GM23338 (cell line): ENCODE data around the gene EGFL7. TPM values are rescaled to one million over a fixed set of nuclear protein-coding genes. Genes with fewer than 3 reads are reported as not detected.

Experiments
- ATAC-seq: fragments of 200-7000 bp; cut with Tn5 transposase; 3 replicates; pipeline ENCODE4 v1.9.1; 2020
- DNase-seq: peaks from one replicate; pipeline ENCODE4 v3.0.0-alpha.2; 2015; ENCODE audit warnings: low spot score
- H2AFZ ChIP-seq: fragments of 200-600 bp; sonication (generic); 2 replicates; pipeline ENCODE4 v1.8.0; 2016; ENCODE audit warnings: antibody characterized with exemption, mild to moderate bottlenecking, moderate library complexity
- H3F3A ChIP-seq: fragments of 200-600 bp; sonication (generic); replicated peaks from 2 replicates; pipeline ENCODE4 v1.8.0; 2017; ENCODE audit warnings: antibody characterized with exemption, mixed run types, low read depth
- H3K27ac ChIP-seq: fragments of 200-600 bp; sonication (generic); 2 replicates; pipeline ENCODE4 v1.6.1; 2016; ENCODE audit warnings: low read depth
- H3K27me3 ChIP-seq: fragments of 200-600 bp; sonication (generic); 2 replicates; pipeline ENCODE4 v1.8.0; 2016; ENCODE audit warnings: mild to moderate bottlenecking, mixed run types, moderate library complexity; ENCODE audit not compliant: insufficient read depth
- H3K36me3 ChIP-seq: fragments of 200-600 bp; sonication (generic); 2 replicates; pipeline ENCODE4 v1.8.0; 2016; ENCODE audit warnings: mild to moderate bottlenecking; ENCODE audit not compliant: insufficient read depth
- H3K4me1 ChIP-seq: fragments of 200-600 bp; sonication (generic); 2 replicates; pipeline ENCODE4 v1.8.0; 2016; ENCODE audit warnings: mild to moderate bottlenecking, moderate library complexity; ENCODE audit not compliant: insufficient read depth
- H3K4me2 ChIP-seq: fragments of 200-600 bp; sonication (generic); 2 replicates; pipeline ENCODE4 v1.7.1; 2017; ENCODE audit warnings: mixed run types
- H3K4me3 ChIP-seq: fragments of 200-600 bp; sonication (generic); 2 replicates; pipeline ENCODE4 v1.6.1; 2016; ENCODE audit warnings: mixed run types
- H3K79me2 ChIP-seq: fragments of 200-600 bp; sonication (generic); replicated peaks from 2 replicates; pipeline ENCODE4 v1.8.0; 2017; ENCODE audit warnings: mild to moderate bottlenecking; ENCODE audit not compliant: insufficient read depth
- H3K9me2 ChIP-seq: fragments of 200-600 bp; sonication (generic); 2 replicates; pipeline ENCODE4 v1.8.0; 2017; ENCODE audit not compliant: insufficient read depth
- H4K20me1 ChIP-seq: fragments of 200-600 bp; sonication (generic); replicated peaks from 2 replicates; pipeline ENCODE4 v1.8.0; 2017; ENCODE audit warnings: mild to moderate bottlenecking; ENCODE audit not compliant: insufficient read depth
- H3K27ac Mint-ChIP-seq: 2 replicates; pipeline ENCODE4 v1.8.0; 2020; ENCODE audit warnings: inconsistent platforms, mild to moderate bottlenecking, moderate library complexity, mixed read lengths
- H3K27me3 Mint-ChIP-seq: 3 replicates; pipeline ENCODE4 v1.8.0; 2022; ENCODE audit warnings: low read depth, mild to moderate bottlenecking, moderate library complexity, mixed read lengths, inconsistent platforms; ENCODE audit not compliant: insufficient read depth, poor library complexity
- H3K36me3 Mint-ChIP-seq: 3 replicates; pipeline ENCODE4 v1.8.0; 2021; ENCODE audit warnings: low read depth, mild to moderate bottlenecking, inconsistent platforms, moderate library complexity, mixed read lengths
- H3K4me1 Mint-ChIP-seq: 3 replicates; pipeline ENCODE4 v1.8.0; 2020; ENCODE audit warnings: mild to moderate bottlenecking, inconsistent platforms, mixed read lengths
- H3K4me3 Mint-ChIP-seq: 3 replicates; pipeline ENCODE4 v1.8.0; 2021; ENCODE audit warnings: moderate library complexity, mild to moderate bottlenecking, inconsistent platforms, mixed read lengths
- H3K9me3 Mint-ChIP-seq: 3 replicates; pipeline ENCODE4 v1.8.0; 2020; ENCODE audit warnings: moderate library complexity, mild to moderate bottlenecking, inconsistent platforms, mixed read lengths
- CREB1 ChIP-seq: fragments of 250-450 bp; sonication (Bioruptor Pico); IDR thresholded peaks from 2 replicates; pipeline ENCODE4 v1.5.0; 2020; ENCODE audit warnings: low read depth, mild to moderate bottlenecking, moderate library complexity
- POLR2AphosphoS5 ChIP-seq: IDR thresholded peaks from 2 replicates; pipeline ENCODE4 v1.6.1; 2016; ENCODE audit warnings: antibody characterized with exemption, low read depth
- ZNF331 ChIP-seq: fragments of 250-450 bp; sonication (Bioruptor Pico); IDR thresholded peaks from 2 replicates; pipeline ENCODE4 v1.5.0; 2020; ENCODE audit warnings: low read depth, mild to moderate bottlenecking, moderate library complexity
- polyA plus RNA-seq: library from polyadenylated mRNA; unstranded; fragments of >200 nt; fragmentation: Nextera tagmentation; extraction: Ambion mirVana; gene quantifications from 2 replicates; pipeline ENCODE4 v1.2.1, GENCODE V29; 2016
- total RNA-seq: library from RNA; depleted of rRNA; stranded (reverse); fragments of >200 nt; shearing (Covaris generic); gene quantifications from 2 replicates; pipeline ENCODE4 v1.2.3, GENCODE V29; 2014
- TF ChIP-seq, protein P1 (sequence below): IDR thresholded peaks from 2 replicates; pipeline ENCODE4 v1.6.1; 2016; ENCODE audit warnings: antibody characterized with exemption
- TF ChIP-seq, protein P2 (sequence below), 2 experiments: fragments of 200-600 bp in 1 of 2; sonication (generic) in 1 of 2; conservative IDR thresholded peaks; 2 replicates each; pipeline versions ENCODE4 v1.5.1 to v1.6.1; 2016 to 2017; ENCODE audit warnings: antibody characterized with exemption in 2 of 2, low read depth in 2 of 2, mild to moderate bottlenecking in 2 of 2, moderate library complexity in 1 of 2
- TF ChIP-seq, protein P3 (sequence below): IDR thresholded peaks from one replicate; pipeline ENCODE4 v1.6.1; 2018; ENCODE audit warnings: antibody characterized with exemption; ENCODE audit not compliant: unreplicated experiment

The EGFL7 gene
- total and polyA plus RNA-seq, 2 experiments from 2014 or later = 44.4 to 60.8 TPM

DNA sequence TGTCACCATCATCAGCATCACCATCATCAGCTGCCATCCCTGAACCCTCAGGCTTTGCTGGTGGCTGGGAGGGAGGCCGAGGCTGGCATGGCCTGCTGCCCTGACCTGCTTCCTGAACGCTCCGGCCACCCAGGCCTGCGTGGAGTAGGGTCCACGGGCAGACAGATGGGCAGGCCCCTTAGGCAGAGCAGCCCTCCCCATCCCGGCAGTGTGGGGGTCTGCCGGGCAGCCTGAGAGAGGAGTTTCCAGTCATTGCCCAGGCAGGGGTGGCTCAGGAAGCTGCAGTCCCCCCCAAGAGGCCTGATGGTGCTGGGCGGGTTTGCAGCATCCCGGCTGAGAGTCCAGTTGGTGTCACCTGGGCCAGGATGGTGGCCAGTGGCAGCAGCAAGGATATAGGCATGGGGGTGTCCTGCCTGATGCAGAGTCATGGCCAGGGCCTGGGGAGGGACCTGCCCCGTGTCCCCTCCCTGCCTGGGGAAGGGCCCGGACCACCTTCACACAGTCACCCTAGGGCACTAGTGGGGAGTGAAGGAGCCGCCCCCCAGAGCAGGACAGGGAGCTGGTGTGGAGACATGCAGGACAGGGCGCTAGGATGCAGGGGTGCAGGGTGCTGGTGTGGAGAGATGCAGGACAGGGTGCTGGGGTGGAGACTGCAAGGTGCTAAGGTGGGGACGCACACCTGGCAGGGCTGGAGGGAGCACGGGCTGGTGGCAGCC is 7.7 kb upstream of the EGFL7 start:
- Histone ChIP-seq H3K9me2 (no peaks in the 10 kb centered on the region), H3K36me3 (no peaks in the 10 kb centered on the region), H3F3A (no peaks in the 10 kb centered on the region), H3K4me2 (no peak overlapping the region), H2AFZ (no peak overlapping the region), H3K27ac (no peak overlapping the region), H3K4me3 (no peak overlapping the region), H3K4me1 (no peaks in the 10 kb centered on the region), H3K79me2 (no peaks in the 10 kb centered on the region), H4K20me1 (no peaks in the 10 kb centered on the region), H3K27me3 (no peaks in the 10 kb centered on the region)
- H3K4me1 Mint-ChIP-seq = peaks cover 3% of the 10 kb centered on the region; the same call in 2 of the 3 replicates
- TF ChIP-seq, protein P1, sequence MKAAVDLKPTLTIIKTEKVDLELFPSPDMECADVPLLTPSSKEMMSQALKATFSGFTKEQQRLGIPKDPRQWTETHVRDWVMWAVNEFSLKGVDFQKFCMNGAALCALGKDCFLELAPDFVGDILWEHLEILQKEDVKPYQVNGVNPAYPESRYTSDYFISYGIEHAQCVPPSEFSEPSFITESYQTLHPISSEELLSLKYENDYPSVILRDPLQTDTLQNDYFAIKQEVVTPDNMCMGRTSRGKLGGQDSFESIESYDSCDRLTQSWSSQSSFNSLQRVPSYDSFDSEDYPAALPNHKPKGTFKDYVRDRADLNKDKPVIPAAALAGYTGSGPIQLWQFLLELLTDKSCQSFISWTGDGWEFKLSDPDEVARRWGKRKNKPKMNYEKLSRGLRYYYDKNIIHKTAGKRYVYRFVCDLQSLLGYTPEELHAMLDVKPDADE = no peak
- TF ChIP-seq, protein P2, sequence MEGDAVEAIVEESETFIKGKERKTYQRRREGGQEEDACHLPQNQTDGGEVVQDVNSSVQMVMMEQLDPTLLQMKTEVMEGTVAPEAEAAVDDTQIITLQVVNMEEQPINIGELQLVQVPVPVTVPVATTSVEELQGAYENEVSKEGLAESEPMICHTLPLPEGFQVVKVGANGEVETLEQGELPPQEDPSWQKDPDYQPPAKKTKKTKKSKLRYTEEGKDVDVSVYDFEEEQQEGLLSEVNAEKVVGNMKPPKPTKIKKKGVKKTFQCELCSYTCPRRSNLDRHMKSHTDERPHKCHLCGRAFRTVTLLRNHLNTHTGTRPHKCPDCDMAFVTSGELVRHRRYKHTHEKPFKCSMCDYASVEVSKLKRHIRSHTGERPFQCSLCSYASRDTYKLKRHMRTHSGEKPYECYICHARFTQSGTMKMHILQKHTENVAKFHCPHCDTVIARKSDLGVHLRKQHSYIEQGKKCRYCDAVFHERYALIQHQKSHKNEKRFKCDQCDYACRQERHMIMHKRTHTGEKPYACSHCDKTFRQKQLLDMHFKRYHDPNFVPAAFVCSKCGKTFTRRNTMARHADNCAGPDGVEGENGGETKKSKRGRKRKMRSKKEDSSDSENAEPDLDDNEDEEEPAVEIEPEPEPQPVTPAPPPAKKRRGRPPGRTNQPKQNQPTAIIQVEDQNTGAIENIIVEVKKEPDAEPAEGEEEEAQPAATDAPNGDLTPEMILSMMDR (conservative IDR thresholded peaks at IDR 0.05; ENCODE audit: low read depth in 2 of 2) = no peak
- no peak for TF ChIP-seq POLR2AphosphoS5
- TF ChIP-seq, protein P3, sequence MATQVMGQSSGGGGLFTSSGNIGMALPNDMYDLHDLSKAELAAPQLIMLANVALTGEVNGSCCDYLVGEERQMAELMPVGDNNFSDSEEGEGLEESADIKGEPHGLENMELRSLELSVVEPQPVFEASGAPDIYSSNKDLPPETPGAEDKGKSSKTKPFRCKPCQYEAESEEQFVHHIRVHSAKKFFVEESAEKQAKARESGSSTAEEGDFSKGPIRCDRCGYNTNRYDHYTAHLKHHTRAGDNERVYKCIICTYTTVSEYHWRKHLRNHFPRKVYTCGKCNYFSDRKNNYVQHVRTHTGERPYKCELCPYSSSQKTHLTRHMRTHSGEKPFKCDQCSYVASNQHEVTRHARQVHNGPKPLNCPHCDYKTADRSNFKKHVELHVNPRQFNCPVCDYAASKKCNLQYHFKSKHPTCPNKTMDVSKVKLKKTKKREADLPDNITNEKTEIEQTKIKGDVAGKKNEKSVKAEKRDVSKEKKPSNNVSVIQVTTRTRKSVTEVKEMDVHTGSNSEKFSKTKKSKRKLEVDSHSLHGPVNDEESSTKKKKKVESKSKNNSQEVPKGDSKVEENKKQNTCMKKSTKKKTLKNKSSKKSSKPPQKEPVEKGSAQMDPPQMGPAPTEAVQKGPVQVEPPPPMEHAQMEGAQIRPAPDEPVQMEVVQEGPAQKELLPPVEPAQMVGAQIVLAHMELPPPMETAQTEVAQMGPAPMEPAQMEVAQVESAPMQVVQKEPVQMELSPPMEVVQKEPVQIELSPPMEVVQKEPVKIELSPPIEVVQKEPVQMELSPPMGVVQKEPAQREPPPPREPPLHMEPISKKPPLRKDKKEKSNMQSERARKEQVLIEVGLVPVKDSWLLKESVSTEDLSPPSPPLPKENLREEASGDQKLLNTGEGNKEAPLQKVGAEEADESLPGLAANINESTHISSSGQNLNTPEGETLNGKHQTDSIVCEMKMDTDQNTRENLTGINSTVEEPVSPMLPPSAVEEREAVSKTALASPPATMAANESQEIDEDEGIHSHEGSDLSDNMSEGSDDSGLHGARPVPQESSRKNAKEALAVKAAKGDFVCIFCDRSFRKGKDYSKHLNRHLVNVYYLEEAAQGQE = no peak
- no peak for TF ChIP-seq ZNF331
- no peaks in the 10 kb centered on the region for H3K9me3 Mint-ChIP-seq
- DNase-seq (no peak), ATAC-seq (no peak)
- no peaks in the 10 kb centered on the region for H3K36me3 Mint-ChIP-seq
- no peaks in the 10 kb centered on the region for H3K27me3 Mint-ChIP-seq
- H3K4me3 Mint-ChIP-seq = no peak overlapping the region
- H3K27ac Mint-ChIP-seq = no peak overlapping the region

DNA sequence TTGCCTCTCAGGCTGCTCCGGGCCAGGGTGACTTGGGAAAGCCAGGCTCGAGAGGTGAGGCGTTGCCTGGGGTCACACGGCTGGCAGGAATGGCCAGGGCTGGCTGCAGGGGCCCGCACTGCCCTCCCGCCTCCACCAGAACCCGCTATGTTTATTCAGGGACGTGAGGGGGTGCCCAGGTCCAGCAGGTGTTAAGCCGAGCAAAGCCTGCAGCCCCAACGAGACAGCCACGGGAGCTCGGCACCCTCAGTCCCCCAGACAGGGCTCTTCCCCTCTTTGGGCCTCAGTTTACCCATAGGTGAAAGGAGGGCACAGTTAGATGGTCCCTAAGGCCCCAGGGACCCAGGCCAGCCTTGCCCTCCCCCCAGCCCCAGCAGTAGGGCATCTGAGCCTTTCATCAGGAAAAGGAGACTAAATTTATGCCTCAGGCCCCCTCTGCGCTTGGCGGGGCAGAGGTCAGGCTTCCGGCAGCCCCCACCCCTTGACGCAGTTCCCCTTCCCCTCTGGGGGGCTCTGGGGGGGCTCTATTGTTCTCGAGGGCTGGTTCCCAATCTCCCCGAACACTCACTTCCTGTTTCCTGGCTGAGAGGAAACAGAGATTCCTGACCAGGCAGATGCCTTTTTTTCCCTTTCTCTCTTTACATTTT is 7.1 kb upstream of the EGFL7 start:
- Mint-ChIP-seq H3K4me3 (no peak overlapping the region), H3K27me3 (no peaks in the 10 kb centered on the region), H3K4me1 (peaks cover 3% of the 10 kb centered on the region; the same call in 2 of the 3 replicates), H3K36me3 (no peaks in the 10 kb centered on the region), H3K9me3 (no peaks in the 10 kb centered on the region), H3K27ac (no peak overlapping the region)
- no peaks in the 10 kb centered on the region for H3K27me3 ChIP-seq
- H3K36me3 ChIP-seq = no peaks in the 10 kb centered on the region
- H3K27ac ChIP-seq = no peak overlapping the region
- H3K4me1 ChIP-seq = no peaks in the 10 kb centered on the region
- H3K79me2 ChIP-seq = no peaks in the 10 kb centered on the region
- no peak for TF ChIP-seq ZNF331
- TF ChIP-seq, protein P1 = no peak
- TF ChIP-seq CREB1 = no peak
- no peak overlapping the region for H2AFZ ChIP-seq
- no peak for DNase-seq
- no peaks in the 10 kb centered on the region for H4K20me1 ChIP-seq
- H3F3A ChIP-seq = no peaks in the 10 kb centered on the region
- no peak overlapping the region for H3K4me2 ChIP-seq
- H3K4me3 ChIP-seq = no peak overlapping the region
- no peak for ATAC-seq
- no peaks in the 10 kb centered on the region for H3K9me2 ChIP-seq
